Endodermal cell (in vitro differentiated cells): ENCODE results near the gene DMXL2. TPM values are rescaled to one million over a fixed set of nuclear protein-coding genes. Genes with fewer than 3 reads are reported as not detected.
"Not testable (repeated sequence)": the region's sequence is repeated elsewhere in the genome, so short reads cannot be mapped to it uniquely, and the experiment has no call there.

Experiments
- DNase-seq: peaks from one replicate; pipeline ENCODE4 v3.0.0-alpha.2; 2017
- H3K27ac ChIP-seq: 2 replicates; pipeline ENCODE4 v1.5.1; 2013; ENCODE audit warnings: mild to moderate bottlenecking, low read depth, low read length, moderate library complexity
- H3K27me3 ChIP-seq: 2 replicates; pipeline ENCODE4 v1.6.1; 2013; ENCODE audit warnings: mild to moderate bottlenecking, low read length, moderate library complexity; ENCODE audit not compliant: insufficient read depth, control insufficient read depth, poor library complexity, severe bottlenecking
- H3K36me3 ChIP-seq: 2 replicates; pipeline ENCODE4 v1.7.0; 2013; ENCODE audit warnings: mild to moderate bottlenecking, low read length, moderate library complexity; ENCODE audit not compliant: control insufficient read depth, insufficient read depth
- H3K4me1 ChIP-seq: one replicate; pipeline ENCODE4 v1.7.0; 2013; ENCODE audit warnings: low read length; ENCODE audit not compliant: control insufficient read depth, insufficient read depth
- H3K4me3 ChIP-seq: 2 replicates; pipeline ENCODE4 v1.5.1; 2013; ENCODE audit warnings: mild to moderate bottlenecking, low read length, moderate library complexity
- H3K9ac ChIP-seq: 2 replicates; pipeline ENCODE4 v1.6.1; 2013; ENCODE audit warnings: mild to moderate bottlenecking, low read length, moderate library complexity; ENCODE audit not compliant: poor library complexity, severe bottlenecking; ENCODE audit errors: extremely low read depth
- H3K9me3 ChIP-seq: 2 replicates; pipeline ENCODE4 v1.6.1; 2013; ENCODE audit warnings: mild to moderate bottlenecking, low read length, moderate library complexity; ENCODE audit not compliant: control insufficient read depth
- H3K27ac Mint-ChIP-seq: 2 replicates; pipeline ENCODE4 v1.8.0; 2020; ENCODE audit warnings: mixed read lengths
- H3K27me3 Mint-ChIP-seq: 2 replicates; pipeline ENCODE4 v1.8.0; 2021; ENCODE audit warnings: mild to moderate bottlenecking, mixed read lengths; ENCODE audit not compliant: insufficient read depth
- H3K36me3 Mint-ChIP-seq: 2 replicates; pipeline ENCODE4 v1.8.0; 2020; ENCODE audit warnings: low read depth, mixed read lengths
- H3K4me1 Mint-ChIP-seq: 2 replicates; pipeline ENCODE4 v1.8.0; 2020; ENCODE audit warnings: mixed read lengths
- H3K4me3 Mint-ChIP-seq: 2 replicates; pipeline ENCODE4 v1.8.0; 2020; ENCODE audit warnings: mild to moderate bottlenecking, moderate library complexity, mixed read lengths
- H3K9me3 Mint-ChIP-seq: 2 replicates; pipeline ENCODE4 v1.8.0; 2020; ENCODE audit warnings: mild to moderate bottlenecking, mixed read lengths
- WGBS, 2 experiments: methylation state at CpG; one replicate each; pipeline versions ENCODE4 v1.1.5 to v1.1.7; 2013; ENCODE audit warnings: missing lambda C conversion rate in 2 of 2, mixed read lengths in 1 of 2; ENCODE audit not compliant: insufficient coverage in 1 of 2, insufficient read length in 1 of 2; 5-methylcytosine and 5-hydroxymethylcytosine counted together
- total RNA-seq, 2 donors: library from RNA; stranded (reverse); fragmentation: NEBNext Ultra II Directional in 1 of 2; extraction: Animal tissue kit (Norgen Biotek cat#: 25700) in 1 of 2; gene quantifications; 2 replicates in 1 of 2; 3 replicates in 1 of 2; pipeline ENCODE4 v1.2.1, GENCODE V29; 2021
- TF ChIP-seq, protein P1 (sequence below): fragments of 200-600 bp; sonication (generic); conservative IDR thresholded peaks from 2 replicates; pipeline ENCODE4 v1.5.0; 2021; ENCODE audit warnings: antibody characterized with exemption, mild to moderate bottlenecking

DMXL2 gene
- total RNA-seq, 2 donors from 2014 or later = 20.8 to 31.5 TPM

DNA sequence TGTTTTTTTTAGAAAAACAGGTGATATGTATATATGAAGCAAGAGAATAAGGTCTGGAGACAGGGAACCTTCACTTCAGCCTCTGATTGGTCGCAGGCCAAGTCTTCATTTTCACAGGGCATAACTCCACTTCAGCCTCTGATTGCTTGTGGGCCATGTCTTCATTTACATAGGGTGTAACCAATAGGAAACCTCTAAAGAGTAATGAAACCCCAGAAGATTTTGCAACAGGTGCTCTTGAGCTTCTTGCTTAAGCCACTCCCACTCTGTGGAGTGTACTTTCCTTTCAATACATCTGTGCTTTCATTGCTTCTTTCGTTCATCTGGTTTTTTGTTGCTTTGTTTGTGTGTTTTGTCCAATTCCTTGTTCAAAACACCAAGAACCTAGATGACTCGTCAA is 36.1 kb upstream of the DMXL2 start:
- H3K27ac ChIP-seq = no peak overlapping the region
- no peak overlapping the region for H3K4me3 ChIP-seq
- no peaks in the 10 kb centered on the region for H3K4me1 ChIP-seq
- Mint-ChIP-seq H3K4me1 (no peaks in the 10 kb centered on the region), H3K27ac (no peak overlapping the region), H3K27me3 (peaks cover 2% of the 10 kb centered on the region), H3K4me3 (no peak overlapping the region), H3K36me3 (no peaks in the 10 kb centered on the region), H3K9me3 (no peaks in the 10 kb centered on the region)
- H3K27me3 ChIP-seq = no peaks in the 10 kb centered on the region
- no peaks in the 10 kb centered on the region for H3K36me3 ChIP-seq
- TF ChIP-seq, protein P1, sequence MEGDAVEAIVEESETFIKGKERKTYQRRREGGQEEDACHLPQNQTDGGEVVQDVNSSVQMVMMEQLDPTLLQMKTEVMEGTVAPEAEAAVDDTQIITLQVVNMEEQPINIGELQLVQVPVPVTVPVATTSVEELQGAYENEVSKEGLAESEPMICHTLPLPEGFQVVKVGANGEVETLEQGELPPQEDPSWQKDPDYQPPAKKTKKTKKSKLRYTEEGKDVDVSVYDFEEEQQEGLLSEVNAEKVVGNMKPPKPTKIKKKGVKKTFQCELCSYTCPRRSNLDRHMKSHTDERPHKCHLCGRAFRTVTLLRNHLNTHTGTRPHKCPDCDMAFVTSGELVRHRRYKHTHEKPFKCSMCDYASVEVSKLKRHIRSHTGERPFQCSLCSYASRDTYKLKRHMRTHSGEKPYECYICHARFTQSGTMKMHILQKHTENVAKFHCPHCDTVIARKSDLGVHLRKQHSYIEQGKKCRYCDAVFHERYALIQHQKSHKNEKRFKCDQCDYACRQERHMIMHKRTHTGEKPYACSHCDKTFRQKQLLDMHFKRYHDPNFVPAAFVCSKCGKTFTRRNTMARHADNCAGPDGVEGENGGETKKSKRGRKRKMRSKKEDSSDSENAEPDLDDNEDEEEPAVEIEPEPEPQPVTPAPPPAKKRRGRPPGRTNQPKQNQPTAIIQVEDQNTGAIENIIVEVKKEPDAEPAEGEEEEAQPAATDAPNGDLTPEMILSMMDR = no peak
- no peak overlapping the region for H3K9ac ChIP-seq
- no peak for DNase-seq
- no peaks in the 10 kb centered on the region for H3K9me3 ChIP-seq
- 94% methylated on average over 3 of the region's 3 CpGs; no CpG with 5 or more reads in 1 of the 2 experiments for WGBS, 2 experiments

DNA sequence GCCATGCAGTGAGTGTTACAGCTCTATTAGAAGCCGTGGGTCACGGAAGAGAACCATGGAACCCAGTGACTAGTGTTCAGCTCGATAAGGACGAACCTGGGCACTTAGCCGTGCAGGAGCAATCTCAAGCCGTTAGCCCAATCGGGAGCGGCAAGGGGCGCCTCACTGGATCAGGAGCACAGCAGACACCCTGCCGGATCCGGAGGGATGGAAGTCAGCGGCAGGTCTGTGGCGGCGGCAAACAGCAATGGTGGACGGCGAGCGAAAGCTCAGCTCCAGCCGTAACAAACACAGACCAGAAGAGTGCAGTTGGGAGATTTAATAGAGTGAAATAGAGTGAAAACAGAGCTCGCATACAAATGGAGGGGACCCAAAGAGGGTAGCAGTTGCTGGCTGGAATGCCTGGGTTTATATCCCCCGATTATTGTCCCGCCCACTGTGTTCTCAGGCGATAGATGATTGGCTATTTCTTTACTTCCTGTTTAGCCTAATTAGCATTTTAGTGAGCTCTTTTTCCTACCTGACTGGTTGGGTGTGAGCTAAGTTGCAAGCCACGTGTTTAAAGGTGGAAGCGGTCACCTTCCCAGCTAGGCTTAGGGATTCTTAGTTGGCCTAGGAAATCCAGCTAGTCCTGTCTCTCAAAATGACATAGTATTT is 33.0 kb upstream of the DMXL2 start:
- H3K9ac ChIP-seq, H3K9me3 ChIP-seq, H3K4me1 Mint-ChIP-seq, H3K27ac Mint-ChIP-seq, H3K4me3 Mint-ChIP-seq, H3K4me3 ChIP-seq, H3K4me1 ChIP-seq, H3K36me3 ChIP-seq, H3K27me3 Mint-ChIP-seq, H3K9me3 Mint-ChIP-seq, H3K27me3 ChIP-seq, H3K36me3 Mint-ChIP-seq, H3K27ac ChIP-seq: not testable (repeated sequence)
- DNase-seq = peak; percentile 55
- 95 to 97% methylated on average over 24 of the region's 24 CpGs for WGBS, 2 experiments

DNA sequence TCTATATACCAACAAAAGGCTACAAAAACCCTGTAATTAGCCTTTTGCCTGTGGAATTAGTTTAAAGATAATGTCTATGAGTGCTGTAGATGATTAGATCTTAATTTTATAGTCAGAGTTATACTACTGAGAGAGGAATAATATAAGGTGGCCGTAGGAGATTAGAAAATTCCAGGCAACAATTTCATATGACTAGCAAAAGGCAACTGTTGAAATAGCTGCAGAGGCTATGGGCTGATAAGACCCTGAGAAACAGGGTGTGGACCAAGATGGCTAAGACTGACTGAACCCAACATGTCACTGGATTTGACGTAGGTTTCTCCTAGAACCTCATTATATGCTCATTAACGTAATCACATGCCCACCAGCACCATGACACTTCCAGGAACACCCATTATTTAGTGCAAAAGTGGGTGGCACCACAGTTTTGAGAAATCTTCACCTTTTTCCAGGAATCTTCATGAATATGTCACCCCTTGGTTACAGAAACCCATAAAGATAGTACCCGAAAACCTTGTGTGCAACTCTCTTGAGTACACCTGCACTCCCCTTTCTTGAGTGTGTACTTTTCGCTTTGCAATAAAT is 29.6 kb upstream of the DMXL2 start:
- TF ChIP-seq, protein P1 = no peak
- H3K27me3 ChIP-seq = no peaks in the 10 kb centered on the region
- H3K36me3 Mint-ChIP-seq = no peaks in the 10 kb centered on the region
- no peaks in the 10 kb centered on the region for H3K9me3 Mint-ChIP-seq
- no peaks in the 10 kb centered on the region for H3K4me1 ChIP-seq
- no peaks in the 10 kb centered on the region for H3K36me3 ChIP-seq
- no peak overlapping the region for H3K9ac ChIP-seq
- H3K4me1 Mint-ChIP-seq = no peaks in the 10 kb centered on the region
- no peaks in the 10 kb centered on the region for H3K27me3 Mint-ChIP-seq
- no peak overlapping the region for H3K27ac ChIP-seq
- 88 to 93% methylated on average over 4 to 5 of the region's 5 CpGs for WGBS, 2 experiments
- no peak for DNase-seq
- H3K4me3 ChIP-seq = no peak overlapping the region
- H3K27ac Mint-ChIP-seq = no peak overlapping the region
- no peaks in the 10 kb centered on the region for H3K9me3 ChIP-seq
- no peak overlapping the region for H3K4me3 Mint-ChIP-seq
